ENCODE measurements around the gene CTNND2.
"Not testable (repeated sequence)": the region's sequence is repeated elsewhere in the genome, so short reads cannot be mapped to it uniquely, and the experiment has no call there.

CTNND2 gene

DNA sequence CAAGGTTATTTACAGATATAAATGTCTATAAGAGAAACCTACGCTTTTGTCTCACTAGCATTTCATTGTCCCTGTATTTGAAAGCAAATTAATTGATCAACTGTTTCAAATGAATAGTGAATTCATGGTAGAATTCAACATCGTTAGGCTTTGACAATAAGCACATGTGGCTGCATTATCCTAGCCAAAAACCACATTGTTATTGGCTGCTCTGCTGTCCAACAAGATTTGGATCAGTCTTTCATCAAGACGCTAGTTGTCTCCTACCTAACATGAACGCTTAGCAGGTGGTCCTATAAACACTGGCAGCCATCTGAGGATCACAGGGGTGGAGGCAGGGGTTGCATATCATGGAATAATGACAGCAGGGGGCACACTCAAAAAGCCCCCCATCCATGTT is 455.0 kb downstream of the CTNND2 start:
- WGBS (ENCODE audit: insufficient coverage, insufficient read length) = no CpG with 5 or more reads among the region's 4 CpGs
- Histone ChIP-seq H3K27me3 (ENCODE audit: control insufficient read depth, insufficient read depth, low read length) (no peaks in the 10 kb centered on the region), H3K27ac (ENCODE audit: low read length) (no peak overlapping the region), H3K4me3 (ENCODE audit: low read length) (no peak overlapping the region), H3K9me3 (ENCODE audit: control insufficient read depth, insufficient read depth, low read length) (no peaks in the 10 kb centered on the region), H3K36me3 (ENCODE audit: control insufficient read depth, insufficient read depth, low read length) (no peaks in the 10 kb centered on the region), H3K4me1 (ENCODE audit: control insufficient read depth, insufficient read depth, low read length) (no peaks in the 10 kb centered on the region)
- no peak for DNase-seq (ENCODE audit: low read depth, low spot score)

GRCh38 chr5:11443831-11444230 is 460.4 kb downstream of the CTNND2 start:
- DNase-seq (ENCODE audit: low read depth, low spot score) = no peak
- Histone ChIP-seq H3K36me3 (ENCODE audit: control insufficient read depth, insufficient read depth, low read length) (no peaks in the 10 kb centered on the region), H3K4me1 (ENCODE audit: control insufficient read depth, insufficient read depth, low read length) (no peaks in the 10 kb centered on the region), H3K9me3 (ENCODE audit: control insufficient read depth, insufficient read depth, low read length) (no peaks in the 10 kb centered on the region), H3K4me3 (ENCODE audit: low read length) (no peak overlapping the region), H3K27ac (ENCODE audit: low read length) (no peak overlapping the region), H3K27me3 (ENCODE audit: control insufficient read depth, insufficient read depth, low read length) (no peaks in the 10 kb centered on the region)
- no CpG with 5 or more reads among the region's 3 CpGs for WGBS (ENCODE audit: insufficient coverage, insufficient read length)

- WGBS (ENCODE audit: insufficient coverage, insufficient read length) = no CpG with 5 or more reads among the region's 1 CpG
- Histone ChIP-seq H3K27ac (ENCODE audit: low read length) (no peak overlapping the region), H3K36me3 (ENCODE audit: control insufficient read depth, insufficient read depth, low read length) (no peaks in the 10 kb centered on the region), H3K27me3 (ENCODE audit: control insufficient read depth, insufficient read depth, low read length) (no peaks in the 10 kb centered on the region), H3K4me1 (ENCODE audit: control insufficient read depth, insufficient read depth, low read length) (no peaks in the 10 kb centered on the region), H3K9me3 (ENCODE audit: control insufficient read depth, insufficient read depth, low read length) (no peaks in the 10 kb centered on the region), H3K4me3 (ENCODE audit: low read length) (no peak overlapping the region)
- no peak for DNase-seq (ENCODE audit: low read depth, low spot score)
These were observed 472.1 kb downstream of the CTNND2 start for GRCh38 chr5:11432116-11432515.

DNA sequence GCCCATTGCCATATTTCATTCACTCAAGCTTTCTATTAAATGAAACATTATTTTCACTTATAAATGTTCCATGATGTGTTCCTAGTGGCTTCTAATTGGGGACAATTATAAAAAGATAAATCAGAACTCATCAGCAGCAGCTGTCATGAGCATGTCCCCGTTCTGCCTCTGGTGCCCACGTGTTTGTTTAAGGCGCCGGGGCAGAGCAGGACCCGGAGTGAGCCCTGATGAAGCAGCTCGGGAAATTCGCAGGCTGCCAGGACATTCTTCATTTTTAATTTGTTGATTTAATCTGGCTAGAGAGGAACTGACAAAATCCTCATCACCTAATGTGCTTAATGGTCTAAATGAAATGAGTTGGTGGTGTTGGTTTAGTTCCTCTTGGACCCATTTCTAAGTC is 475.0 kb downstream of the CTNND2 start:
- Histone ChIP-seq H3K27me3 (ENCODE audit: control insufficient read depth, insufficient read depth, low read length) (no peaks in the 10 kb centered on the region), H3K27ac (ENCODE audit: low read length) (no peak overlapping the region), H3K4me3 (ENCODE audit: low read length) (no peak overlapping the region), H3K36me3 (ENCODE audit: control insufficient read depth, insufficient read depth, low read length) (no peaks in the 10 kb centered on the region), H3K4me1 (ENCODE audit: control insufficient read depth, insufficient read depth, low read length) (no peaks in the 10 kb centered on the region), H3K9me3 (ENCODE audit: control insufficient read depth, insufficient read depth, low read length) (no peaks in the 10 kb centered on the region)
- DNase-seq (ENCODE audit: low read depth, low spot score) = no peak
- WGBS (ENCODE audit: insufficient coverage, insufficient read length) = no CpG with 5 or more reads among the region's 7 CpGs

DNA sequence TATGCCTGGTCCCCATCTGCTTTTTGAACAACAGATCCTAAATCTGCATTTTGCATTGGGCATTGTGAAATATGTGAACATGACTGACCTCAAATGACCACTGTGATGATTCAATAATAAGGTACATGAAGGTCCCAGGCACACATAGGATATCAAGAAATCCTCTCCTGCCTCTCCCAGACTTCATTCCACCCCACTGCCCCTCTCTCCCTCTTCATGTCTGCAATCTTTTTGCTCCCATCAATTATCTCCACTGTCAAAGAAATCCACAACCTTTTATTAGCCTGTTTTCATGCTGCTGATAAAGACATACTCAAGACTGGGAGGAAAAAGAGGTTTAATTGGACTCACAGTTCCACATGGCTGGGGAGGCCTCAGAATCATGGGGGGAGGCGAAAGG is 476.7 kb downstream of the CTNND2 start:
- no peak overlapping the region for H3K4me3 ChIP-seq (ENCODE audit: low read length)
- no peak for DNase-seq (ENCODE audit: low read depth, low spot score)
- H3K4me1 ChIP-seq (ENCODE audit: control insufficient read depth, insufficient read depth, low read length) = no peaks in the 10 kb centered on the region
- H3K27me3 ChIP-seq (ENCODE audit: control insufficient read depth, insufficient read depth, low read length) = no peaks in the 10 kb centered on the region
- no peak overlapping the region for H3K27ac ChIP-seq (ENCODE audit: low read length)
- no CpG with 5 or more reads among the region's 1 CpG for WGBS (ENCODE audit: insufficient coverage, insufficient read length)
- H3K9me3 ChIP-seq (ENCODE audit: control insufficient read depth, insufficient read depth, low read length) = no peaks in the 10 kb centered on the region
- no peaks in the 10 kb centered on the region for H3K36me3 ChIP-seq (ENCODE audit: control insufficient read depth, insufficient read depth, low read length)

GRCh38 chr5:11426442-11426841 is 477.8 kb downstream of the CTNND2 start:
- Histone ChIP-seq H3K4me3 (ENCODE audit: low read length) (no peak overlapping the region), H3K9me3 (ENCODE audit: control insufficient read depth, insufficient read depth, low read length) (no peaks in the 10 kb centered on the region), H3K36me3 (ENCODE audit: control insufficient read depth, insufficient read depth, low read length) (no peaks in the 10 kb centered on the region), H3K4me1 (ENCODE audit: control insufficient read depth, insufficient read depth, low read length) (no peaks in the 10 kb centered on the region), H3K27me3 (ENCODE audit: control insufficient read depth, insufficient read depth, low read length) (no peaks in the 10 kb centered on the region), H3K27ac (ENCODE audit: low read length) (no peak overlapping the region)
- no peak for DNase-seq (ENCODE audit: low read depth, low spot score)
- WGBS (ENCODE audit: insufficient coverage, insufficient read length) = no CpG with 5 or more reads among the region's 5 CpGs

GRCh38 chr5:11422342-11422741 is 481.9 kb downstream of the CTNND2 start:
- DNase-seq (ENCODE audit: low read depth, low spot score) = no peak
- Histone ChIP-seq H3K4me3 (ENCODE audit: low read length) (no peak overlapping the region), H3K27ac (ENCODE audit: low read length) (no peak overlapping the region), H3K27me3 (ENCODE audit: control insufficient read depth, insufficient read depth, low read length) (no peaks in the 10 kb centered on the region), H3K4me1 (ENCODE audit: control insufficient read depth, insufficient read depth, low read length) (no peaks in the 10 kb centered on the region), H3K9me3 (ENCODE audit: control insufficient read depth, insufficient read depth, low read length) (no peaks in the 10 kb centered on the region), H3K36me3 (ENCODE audit: control insufficient read depth, insufficient read depth, low read length) (no peaks in the 10 kb centered on the region)
- WGBS (ENCODE audit: insufficient coverage, insufficient read length) = no CpG with 5 or more reads among the region's 6 CpGs

- H3K4me3 ChIP-seq (ENCODE audit: low read length) = no peak overlapping the region
- H3K36me3 ChIP-seq (ENCODE audit: control insufficient read depth, insufficient read depth, low read length) = no peaks in the 10 kb centered on the region
- no peaks in the 10 kb centered on the region for H3K27me3 ChIP-seq (ENCODE audit: control insufficient read depth, insufficient read depth, low read length)
- H3K27ac ChIP-seq (ENCODE audit: low read length) = no peak overlapping the region
- no peaks in the 10 kb centered on the region for H3K4me1 ChIP-seq (ENCODE audit: control insufficient read depth, insufficient read depth, low read length)
- no peak for DNase-seq (ENCODE audit: low read depth, low spot score)
- no peaks in the 10 kb centered on the region for H3K9me3 ChIP-seq (ENCODE audit: control insufficient read depth, insufficient read depth, low read length)
- WGBS (ENCODE audit: insufficient coverage, insufficient read length) = no CpG with 5 or more reads among the region's 2 CpGs
These were observed 483.3 kb downstream of the CTNND2 start for GRCh38 chr5:11420969-11421368.

- no peaks in the 10 kb centered on the region for H3K4me1 ChIP-seq (ENCODE audit: control insufficient read depth, insufficient read depth, low read length)
- no peak overlapping the region for H3K27ac ChIP-seq (ENCODE audit: low read length)
These were observed 488.5 kb downstream of the CTNND2 start for GRCh38 chr5:11415751-11416150.

GRCh38 chr5:11414732-11415131 is 489.5 kb downstream of the CTNND2 start:
- DNase-seq (ENCODE audit: low read depth, low spot score); H3K27ac ChIP-seq (ENCODE audit: low read length); H3K9me3 ChIP-seq (ENCODE audit: control insufficient read depth, insufficient read depth, low read length); H3K4me1 ChIP-seq (ENCODE audit: control insufficient read depth, insufficient read depth, low read length); H3K27me3 ChIP-seq (ENCODE audit: control insufficient read depth, insufficient read depth, low read length); H3K4me3 ChIP-seq (ENCODE audit: low read length); H3K36me3 ChIP-seq (ENCODE audit: control insufficient read depth, insufficient read depth, low read length): not testable (repeated sequence)
- no CpG with 5 or more reads among the region's 1 CpG for WGBS (ENCODE audit: insufficient coverage, insufficient read length)

More at GRCh38 chr5:11415751-11416150, 488.5 kb downstream of the CTNND2 start:
- WGBS (ENCODE audit: insufficient coverage, insufficient read length) = no CpG with 5 or more reads among the region's 3 CpGs
- DNase-seq (ENCODE audit: low read depth, low spot score) = no peak
- no peaks in the 10 kb centered on the region for H3K36me3 ChIP-seq (ENCODE audit: control insufficient read depth, insufficient read depth, low read length)
- H3K9me3 ChIP-seq (ENCODE audit: control insufficient read depth, insufficient read depth, low read length) = no peaks in the 10 kb centered on the region
- no peak overlapping the region for H3K4me3 ChIP-seq (ENCODE audit: low read length)
- no peaks in the 10 kb centered on the region for H3K27me3 ChIP-seq (ENCODE audit: control insufficient read depth, insufficient read depth, low read length)

DNA sequence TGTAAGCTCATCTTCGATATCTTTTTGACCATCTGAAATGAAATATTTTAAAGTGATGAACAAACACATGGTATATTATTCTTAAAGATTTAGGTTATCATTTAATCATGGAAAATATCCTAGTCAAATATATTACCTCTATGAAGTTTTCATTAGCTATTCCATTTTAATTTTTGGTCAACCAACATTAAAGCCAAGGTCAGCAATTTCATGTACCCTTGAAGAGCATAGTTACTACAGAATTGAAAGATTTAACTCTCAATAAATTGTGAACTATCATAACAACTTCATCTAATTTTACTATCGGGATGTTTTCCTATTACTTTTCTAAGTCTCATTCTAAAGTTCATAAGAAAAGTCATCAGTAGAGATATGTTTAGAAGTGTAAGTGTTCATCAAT is 492.6 kb downstream of the CTNND2 start:
- no peak for DNase-seq (ENCODE audit: low read depth, low spot score)
- Histone ChIP-seq H3K27me3 (ENCODE audit: control insufficient read depth, insufficient read depth, low read length) (no peaks in the 10 kb centered on the region), H3K4me1 (ENCODE audit: control insufficient read depth, insufficient read depth, low read length) (no peaks in the 10 kb centered on the region), H3K9me3 (ENCODE audit: control insufficient read depth, insufficient read depth, low read length) (no peaks in the 10 kb centered on the region), H3K36me3 (ENCODE audit: control insufficient read depth, insufficient read depth, low read length) (no peaks in the 10 kb centered on the region), H3K4me3 (ENCODE audit: low read length) (no peak overlapping the region), H3K27ac (ENCODE audit: low read length) (no peak overlapping the region)
- WGBS (ENCODE audit: insufficient coverage, insufficient read length) = no CpG with 5 or more reads among the region's 2 CpGs
